GM19238 (cell line): ENCODE measurements around the gene KRTAP12-3.
"Not testable (repeated sequence)": the region's sequence is repeated elsewhere in the genome, so short reads cannot be mapped to it uniquely, and the experiment has no call there.

Experiments
- DNase-seq: peaks from one replicate; pipeline ENCODE4 v3.0.0; 2011; ENCODE audit warnings: low spot score; ENCODE audit not compliant: insufficient read length

KRTAP12-3 gene

GRCh38 chr21:44627181-44627822 lies 30.4 kb upstream of the KRTAP12-3 start:
- DNase-seq, result not testable (repeated sequence)

- DNase-seq, result not testable (repeated sequence)
Measured at GRCh38 chr21:44627831-44628233, 29.9 kb upstream of the KRTAP12-3 start.

GRCh38 chr21:44628707-44629391 lies 28.9 kb upstream of the KRTAP12-3 start:
- DNase-seq, result no peak

- DNase-seq, result no peak
Measured at GRCh38 chr21:44630440-44630839, 27.3 kb upstream of the KRTAP12-3 start.

- no peak for DNase-seq
Measured at GRCh38 chr21:44632067-44632466, 25.7 kb upstream of the KRTAP12-3 start.

DNA sequence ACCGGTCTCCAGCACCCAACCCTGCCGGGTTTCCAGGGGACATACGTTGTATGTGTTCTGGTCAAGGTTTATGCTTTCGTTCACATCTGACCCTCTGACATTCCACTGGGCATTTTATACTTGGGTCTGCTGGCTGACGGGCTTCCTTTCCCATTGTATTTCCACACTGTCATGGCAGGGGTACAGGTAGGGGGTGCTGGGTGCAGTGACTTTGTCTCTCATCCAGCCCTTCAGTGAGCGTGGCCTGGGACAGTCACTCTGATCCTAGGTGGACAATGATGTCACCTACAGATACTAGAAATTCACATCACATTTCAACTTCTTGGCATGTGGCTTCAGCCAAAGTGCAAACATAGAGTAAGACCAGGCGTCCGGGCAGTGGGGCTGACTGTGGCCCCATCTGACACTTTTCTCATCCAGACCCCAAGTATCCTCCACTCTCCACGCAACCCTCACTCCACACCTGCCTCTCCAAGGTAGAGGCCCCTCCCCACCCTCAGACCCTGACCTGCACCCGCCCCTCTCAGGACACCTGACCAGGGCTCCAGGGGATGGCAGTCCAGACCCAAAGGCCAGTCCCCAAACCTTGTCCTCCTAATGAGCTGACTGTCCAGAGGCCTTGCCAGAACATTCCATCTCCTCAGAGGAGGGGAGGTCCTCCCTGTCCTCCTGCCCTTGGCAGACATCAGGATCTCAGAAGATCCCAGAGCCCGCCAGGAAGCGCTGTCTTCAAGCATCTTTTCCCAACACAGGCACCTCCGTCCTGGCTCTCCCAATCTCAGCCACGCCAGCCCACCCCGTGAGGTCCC lies 21.3 kb upstream of the KRTAP12-3 start:
- no peak for DNase-seq

- no peak for DNase-seq
Measured at GRCh38 chr21:44637018-44637850, 20.5 kb upstream of the KRTAP12-3 start, which contains the start of gene KRTAP10-10. Gene KRTAP10-10, plus strand, starts transcription at chr21:44637356. Its CDS starts 62 bp downstream, at chr21:44637418.

- not testable (repeated sequence) for DNase-seq
Measured at GRCh38 chr21:44637851-44638348, 19.8 kb upstream of the KRTAP12-3 start.

DNA sequence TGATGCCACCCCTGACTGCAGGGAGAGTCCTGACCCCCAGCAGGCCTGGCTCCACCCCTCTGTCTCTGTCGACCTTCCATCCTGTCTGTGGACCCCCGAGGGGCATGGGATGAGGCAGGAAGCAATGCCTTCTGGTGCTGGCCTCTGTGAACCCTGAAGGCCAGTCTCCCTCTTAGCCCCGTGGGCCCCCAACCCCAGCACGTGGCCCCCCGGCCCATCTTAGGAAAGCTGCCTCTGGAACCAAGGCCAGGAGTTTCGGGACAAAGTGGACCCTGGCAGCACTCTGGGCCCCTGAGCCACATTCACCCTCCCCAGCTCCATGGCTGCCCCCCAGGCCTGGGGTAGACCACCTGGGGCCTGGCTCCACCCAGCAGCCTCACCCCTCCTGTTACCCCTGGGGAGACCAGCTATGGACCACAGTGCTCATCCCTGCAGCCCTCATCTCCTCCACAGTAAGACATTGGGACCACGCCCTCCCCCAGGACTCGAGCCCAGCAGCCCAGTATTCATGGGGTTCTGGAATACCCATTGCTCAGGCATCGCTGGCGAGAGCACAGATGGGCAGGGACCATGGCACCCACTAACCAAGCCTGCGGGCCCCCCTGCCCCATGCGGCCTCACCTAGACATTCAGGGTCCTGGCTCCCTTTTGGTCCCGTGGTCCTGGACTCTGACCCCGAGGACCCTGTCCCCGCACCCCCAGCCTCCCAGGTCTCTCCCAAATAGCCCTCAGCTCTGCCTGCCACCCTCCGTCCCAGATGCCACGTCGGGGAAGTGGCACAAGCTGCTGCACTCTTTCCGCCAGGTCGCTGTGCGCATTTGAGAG lies 19.0 kb upstream of the KRTAP12-3 start:
- not testable (repeated sequence) for DNase-seq

DNA sequence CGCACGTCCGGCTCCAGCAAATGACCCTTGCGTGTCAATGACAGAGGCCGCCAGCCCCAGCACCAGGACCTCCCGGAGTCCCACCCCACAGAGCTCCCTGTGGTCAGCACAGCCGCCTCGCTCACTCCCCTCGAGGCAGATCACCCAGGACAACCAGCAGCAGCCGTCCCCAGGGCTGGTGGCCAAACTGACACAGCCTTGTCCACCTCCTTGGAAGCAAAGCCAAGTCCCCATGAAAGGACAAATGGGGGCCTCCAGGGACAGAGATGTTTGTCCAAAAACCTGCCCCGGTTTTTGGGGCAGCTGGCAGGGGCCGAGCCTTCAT lies 18.4 kb upstream of the KRTAP12-3 start:
- DNase-seq, result no peak

DNA sequence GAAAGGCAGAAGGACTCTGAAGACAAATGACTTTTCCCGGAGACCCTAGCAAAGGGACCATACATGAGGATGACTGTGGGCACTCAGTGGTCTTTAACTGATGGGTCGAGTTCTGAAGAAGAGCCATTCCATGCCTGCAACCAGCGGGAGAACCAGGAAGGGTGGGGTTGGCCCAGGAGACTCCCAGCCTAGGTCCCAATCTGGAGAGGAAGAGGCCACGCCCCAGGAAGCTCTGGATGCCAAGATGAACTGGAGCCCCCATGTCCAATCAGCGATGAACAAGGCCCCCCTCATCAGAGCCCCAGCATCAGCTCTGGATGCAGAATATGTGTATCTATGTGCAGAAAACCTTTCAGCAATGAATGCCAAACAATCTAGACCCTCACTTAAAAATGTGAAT lies 17.0 kb upstream of the KRTAP12-3 start:
- DNase-seq, result no peak

DNA sequence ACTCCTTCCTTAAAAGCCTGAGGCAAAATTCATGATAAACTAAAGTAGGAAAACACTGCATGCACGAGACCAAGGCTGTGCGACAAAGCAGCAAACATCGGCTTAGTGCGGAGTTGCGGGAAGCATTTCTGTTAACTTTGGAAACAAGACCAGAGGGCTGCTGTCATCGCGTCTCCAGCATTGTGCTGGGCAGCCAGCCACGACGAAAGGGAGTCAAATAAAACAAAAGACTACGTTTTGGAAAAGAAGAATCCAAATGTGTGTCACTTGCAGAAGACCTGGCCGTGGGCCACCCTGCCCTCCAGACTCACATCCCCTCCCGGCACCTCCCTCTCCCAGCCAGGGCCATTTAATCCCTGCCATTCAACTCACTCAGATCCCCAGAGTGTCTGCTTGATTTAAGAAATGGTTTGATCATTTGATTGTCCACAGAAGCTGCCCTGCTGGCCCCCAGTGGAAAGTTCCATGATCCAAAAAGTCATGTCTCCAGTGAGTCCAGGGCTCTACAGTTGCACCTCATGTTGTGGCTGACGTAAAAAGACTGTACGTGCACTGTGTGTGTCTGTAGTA lies 13.9 kb upstream of the KRTAP12-3 start:
- no peak for DNase-seq

DNA sequence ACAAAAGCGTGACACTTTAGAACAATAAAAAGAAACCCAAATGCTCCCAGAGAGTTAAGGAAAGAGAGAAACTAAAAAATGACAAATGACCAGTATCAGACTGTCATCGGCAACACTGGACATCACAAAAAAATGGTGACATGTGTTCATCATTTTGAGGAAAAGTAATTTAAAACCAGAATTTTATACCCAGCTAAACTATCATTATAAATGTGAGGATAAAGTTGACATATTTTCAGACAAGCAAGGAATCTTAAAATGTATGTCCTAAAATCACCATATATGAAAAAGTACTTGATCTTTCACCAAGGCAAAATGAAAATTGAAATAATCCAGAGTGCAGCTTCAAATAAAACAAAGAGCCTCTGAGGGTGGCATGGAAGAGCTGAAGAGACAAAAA lies 12.9 kb upstream of the KRTAP12-3 start:
- DNase-seq, result no peak

DNA sequence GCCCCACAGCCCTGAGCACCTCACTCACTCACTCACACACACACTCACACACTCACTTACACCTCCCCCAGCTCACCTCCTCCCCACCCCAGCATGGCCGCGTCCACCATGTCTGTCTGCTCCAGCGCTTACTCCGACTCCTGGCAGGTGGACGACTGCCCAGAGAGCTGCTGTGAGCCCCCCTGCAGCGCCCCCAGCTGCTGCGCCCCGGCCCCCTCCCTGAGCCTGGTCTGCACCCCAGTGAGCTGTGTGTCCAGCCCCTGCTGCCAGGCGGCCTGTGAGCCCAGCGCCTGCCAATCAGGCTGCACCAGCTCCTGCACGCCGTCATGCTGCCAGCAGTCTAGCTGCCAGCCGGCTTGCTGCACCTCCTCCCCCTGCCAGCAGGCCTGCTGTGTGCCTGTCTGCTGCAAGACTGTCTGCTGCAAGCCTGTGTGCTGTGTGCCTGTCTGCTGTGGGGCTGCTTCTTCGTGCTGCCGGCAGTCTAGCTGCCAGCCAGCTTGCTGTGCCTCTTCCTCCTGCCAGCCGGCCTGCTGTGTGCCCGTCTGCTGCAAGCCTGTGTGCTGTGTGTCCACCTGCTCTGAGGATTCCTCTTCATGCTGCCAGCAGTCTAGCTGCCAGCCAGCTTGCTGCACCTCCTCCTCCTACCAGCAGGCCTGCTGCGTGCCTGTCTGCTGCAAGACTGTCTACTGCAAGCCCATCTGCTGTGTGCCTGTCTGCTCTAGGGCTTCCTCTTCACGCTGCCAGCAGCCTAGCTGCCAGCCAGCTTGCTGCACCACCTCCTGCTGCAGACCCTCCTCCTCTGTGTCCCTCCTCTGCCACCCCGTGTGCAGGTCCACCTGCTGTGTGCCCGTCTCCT lies 11.1 kb upstream of the KRTAP12-3 start, which contains the start of gene KRTAP10-11:
Gene KRTAP10-11 (plus strand): TSS at position 49 of the 856 bp plus-strand sequence. CDS start 45 bp downstream, at position 94.
- DNase-seq, result not testable (repeated sequence)

DNA sequence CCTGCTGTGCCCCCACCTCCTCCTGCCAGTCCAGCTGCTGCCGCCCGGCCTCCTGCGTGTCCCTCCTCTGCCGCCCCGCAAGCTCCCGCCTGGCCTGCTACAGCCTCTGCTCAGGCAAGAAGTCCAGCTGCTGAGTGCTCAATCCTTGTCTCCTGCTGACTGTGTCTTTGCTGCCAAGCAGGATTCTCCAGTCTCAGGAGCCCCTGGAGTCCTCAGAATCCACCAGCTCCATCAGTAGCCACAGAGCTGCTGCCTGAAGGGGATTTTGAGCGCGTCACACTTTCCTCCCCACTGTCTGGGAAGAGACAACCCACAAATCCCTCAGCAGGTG lies 10.5 kb upstream of the KRTAP12-3 start:
- no peak for DNase-seq

- DNase-seq, result no peak
Measured at GRCh38 chr21:44648557-44649311, 9.0 kb upstream of the KRTAP12-3 start.

DNA sequence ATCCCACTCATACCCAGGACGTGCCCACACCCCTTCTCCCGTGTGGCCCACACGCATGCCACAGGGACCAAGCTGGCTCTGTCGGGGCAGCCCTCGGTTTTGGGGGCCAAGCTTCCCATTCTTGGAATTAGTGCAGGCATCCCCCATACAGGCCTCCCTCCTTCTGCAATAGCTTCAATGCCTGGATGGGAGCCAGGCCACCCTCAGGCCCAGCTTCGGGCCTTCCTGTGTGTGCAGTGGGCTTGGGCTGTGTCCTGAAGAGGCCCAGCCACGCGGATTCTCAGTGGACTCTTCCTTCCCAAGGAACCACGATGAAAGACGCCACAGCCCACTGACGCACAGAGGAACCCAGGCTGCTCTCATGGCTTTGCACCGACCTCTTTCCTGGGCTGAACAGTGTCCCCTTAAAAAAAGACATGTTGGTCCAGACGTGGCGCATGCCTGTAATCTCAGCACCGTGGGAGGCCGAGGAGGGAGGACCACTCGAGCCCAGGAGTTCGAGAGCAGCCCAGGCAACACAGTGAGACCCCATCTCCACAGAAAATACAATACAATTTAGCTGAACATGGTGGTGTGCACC lies 8.1 kb upstream of the KRTAP12-3 start:
- no peak for DNase-seq
